Lower leg skin (tissue), 4 donors: ENCODE measurements around the gene ITGA3. TPM values are rescaled to one million over a fixed set of nuclear protein-coding genes. Genes with fewer than 3 reads are reported as not detected.

Experiments used
- DNase-seq, 2 donors: peaks; one replicate each; pipeline ENCODE4 v3.0.0-alpha.2; 2019; ENCODE audit warnings: low spot score in 2 of 2
- H3K4me3 ChIP-seq: fragments of 200-600 bp; sonication (generic); 2 replicates; pipeline ENCODE4 v1.5.1; 2017; ENCODE audit warnings: mild to moderate bottlenecking, low read depth; ENCODE audit not compliant: poor library complexity, severe bottlenecking
- CTCF ChIP-seq, 3 donors: fragments of 450-650 bp; IDR thresholded peaks; one replicate each; pipeline ENCODE4 v1.5.1; 2016; ENCODE audit warnings: antibody characterized with exemption in 3 of 3, mild to moderate bottlenecking in 3 of 3, moderate library complexity in 2 of 3
- POLR2A ChIP-seq, 2 donors: fragments of 450-650 bp; IDR thresholded peaks; one replicate each; pipeline ENCODE4 v1.6.1; 2016 to 2017; ENCODE audit warnings: antibody characterized with exemption in 2 of 2, mild to moderate bottlenecking in 1 of 2, moderate library complexity in 1 of 2
- WGBS, 2 donors: methylation state at CpG; one replicate each; pipeline ENCODE4 v1.1.5; 2018; 5-methylcytosine and 5-hydroxymethylcytosine counted together
- intact Hi-C: fragments of 100-400 bp; cut with DNase I; formaldehyde crosslinking; loops from one replicate; pipeline ENCODE4 v1.15.0; 2023; ENCODE audit warnings: low total_unique reads
- total RNA-seq, 4 donors: library from RNA; depleted of rRNA; stranded (reverse); fragments of >200 nt; gene quantifications; one replicate each; pipeline ENCODE4 v1.1.0, GENCODE V29; 2016

ITGA3 gene
- total RNA-seq, 4 donors from 2014 or later, result 99.7 to 148 (median 121) TPM

GRCh38 chr17:50053654-50053960 lies 2.3 kb upstream of the ITGA3 start:
- WGBS, 2 donors, result 47 to 49% methylated on average over 3 of the region's 3 CpGs
- intact Hi-C loops, result no loop called here
- TF ChIP-seq CTCF (IDR thresholded peaks at IDR 0.05) (no peak), POLR2A (IDR thresholded peaks at IDR 0.05) (no peak)

GRCh38 chr17:50055055-50055425 lies 870 bp upstream of the ITGA3 start:
- intact Hi-C loops, result no loop called here
- peak in 1 of 2 donors; percentile 46 for DNase-seq
- WGBS, 2 donors, result 8 to 9% methylated on average over 14 of the region's 14 CpGs
- no peak for TF ChIP-seq POLR2A (IDR thresholded peaks at IDR 0.05)
- TF ChIP-seq CTCF (IDR thresholded peaks at IDR 0.05), result no peak
- H3K4me3 ChIP-seq, result peak overlapping the region; percentile 47

More at GRCh38 chr17:50053654-50053960, 2.3 kb upstream of the ITGA3 start:
- H3K4me3 ChIP-seq, result no peak overlapping the region
- DNase-seq, result no peak

- H3K4me3 ChIP-seq, result peak overlapping the region; percentile 47
- TF ChIP-seq POLR2A (IDR thresholded peaks at IDR 0.05), result no peak
- no peak for TF ChIP-seq CTCF (IDR thresholded peaks at IDR 0.05)
- 0 to 2% methylated on average over 10 to 26 of the region's 64 CpGs for WGBS, 2 donors
- DNase-seq, result peak; percentile 38 to 93
- intact Hi-C loops, result no loop called here
Measured at GRCh38 chr17:50056217-50056960, 479 bp downstream of the ITGA3 start.

- intact Hi-C loops, result no loop called here
- WGBS, 2 donors, result 16% methylated on average over 12 to 15 of the region's 15 CpGs
- TF ChIP-seq CTCF (IDR thresholded peaks at IDR 0.05) (no peak), POLR2A (IDR thresholded peaks at IDR 0.05) (no peak)
- H3K4me3 ChIP-seq, result peak overlapping the region; percentile 47
- DNase-seq, result no peak
Measured at GRCh38 chr17:50056961-50057330, 1.0 kb downstream of the ITGA3 start.

- no peak overlapping the region for H3K4me3 ChIP-seq
- DNase-seq, result no peak
- WGBS, 2 donors, result 59 to 66% methylated on average over 8 to 9 of the region's 9 CpGs
- no peak for TF ChIP-seq CTCF (IDR thresholded peaks at IDR 0.05)
- intact Hi-C loops, result no loop called here
Measured at GRCh38 chr17:50057521-50057991, 1.6 kb downstream of the ITGA3 start.
